AG09309 (cell line): ENCODE data around the gene CAPN15.
"Not testable (repeated sequence)": the region's sequence is repeated elsewhere in the genome, so short reads cannot be mapped to it uniquely, and the experiment has no call there.

Experiments
- DNase-seq: peaks from one replicate; pipeline ENCODE4 v3.0.0-alpha.2; 2010; ENCODE audit warnings: low read depth
- H3K4me3 ChIP-seq: 2 replicates; pipeline ENCODE4 v1.5.1; 2011; ENCODE audit warnings: mild to moderate bottlenecking, low read depth, low read length, moderate library complexity; ENCODE audit not compliant: control insufficient read depth
- CTCF ChIP-seq: IDR thresholded peaks from 2 replicates; pipeline ENCODE4 v1.5.1; 2011; ENCODE audit warnings: mild to moderate bottlenecking, low read depth, low read length, inconsistent platforms; ENCODE audit not compliant: insufficient read depth, control insufficient read depth; ENCODE audit errors: missing control alignments

CAPN15 gene

DNA sequence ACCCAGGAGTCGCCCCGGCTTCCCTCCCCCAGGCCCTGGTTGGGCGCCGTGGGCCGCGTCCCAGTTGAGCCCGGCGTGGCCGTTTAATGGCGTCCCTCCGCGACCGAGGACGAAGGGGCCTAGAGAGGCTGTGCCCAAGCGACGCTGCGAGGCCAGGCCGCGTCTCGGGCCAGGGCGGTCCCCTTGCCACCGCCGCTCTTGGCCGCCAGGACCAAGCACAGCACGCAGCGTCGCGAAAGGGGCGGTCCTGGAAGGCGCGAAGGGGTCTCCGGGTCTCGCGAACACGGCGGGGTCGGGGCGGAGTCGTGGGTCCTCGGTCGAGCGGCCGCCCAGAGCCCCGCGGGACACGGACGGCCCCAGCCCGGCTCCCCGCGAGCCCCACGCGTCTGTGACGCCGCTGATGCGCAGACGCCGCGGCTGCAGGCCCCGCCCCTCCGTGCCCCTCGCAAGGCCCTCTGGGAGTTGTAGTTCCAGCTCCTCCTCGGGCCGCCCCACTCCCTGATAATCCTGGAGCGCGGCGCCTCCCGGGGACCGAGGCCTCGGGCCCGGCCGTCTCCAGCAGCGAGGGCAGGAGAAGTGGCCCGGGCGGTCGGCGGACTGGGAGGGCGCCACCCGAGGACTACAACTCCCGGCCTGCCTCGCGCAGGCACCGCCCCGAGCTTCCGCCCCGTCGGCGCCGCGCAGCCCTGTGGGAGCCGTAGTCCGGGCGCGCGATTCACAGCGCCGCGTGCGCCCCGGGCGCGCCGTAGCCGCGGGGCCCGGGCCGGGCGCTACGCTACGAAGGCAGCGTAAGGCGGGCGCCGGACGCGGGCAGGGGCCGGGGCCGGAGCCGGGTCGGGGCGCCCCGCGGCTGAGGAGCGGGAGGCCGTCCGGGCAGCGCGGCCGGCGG lies at the start of gene CAPN15:
TSS of gene CAPN15 (plus strand) at position 698 of the 889 bp plus-strand sequence. CDS start 19,127 bp downstream, outside the sequence.
- DNase-seq: peak; percentile 44
- peak; percentile 3 for TF ChIP-seq CTCF
- H3K4me3 ChIP-seq: peak within 1 kb of the TSS; percentile 91

- not testable (repeated sequence) for DNase-seq
Measured at GRCh38 chr16:478287-478686, 49.2 kb upstream of the CAPN15 start.

DNA sequence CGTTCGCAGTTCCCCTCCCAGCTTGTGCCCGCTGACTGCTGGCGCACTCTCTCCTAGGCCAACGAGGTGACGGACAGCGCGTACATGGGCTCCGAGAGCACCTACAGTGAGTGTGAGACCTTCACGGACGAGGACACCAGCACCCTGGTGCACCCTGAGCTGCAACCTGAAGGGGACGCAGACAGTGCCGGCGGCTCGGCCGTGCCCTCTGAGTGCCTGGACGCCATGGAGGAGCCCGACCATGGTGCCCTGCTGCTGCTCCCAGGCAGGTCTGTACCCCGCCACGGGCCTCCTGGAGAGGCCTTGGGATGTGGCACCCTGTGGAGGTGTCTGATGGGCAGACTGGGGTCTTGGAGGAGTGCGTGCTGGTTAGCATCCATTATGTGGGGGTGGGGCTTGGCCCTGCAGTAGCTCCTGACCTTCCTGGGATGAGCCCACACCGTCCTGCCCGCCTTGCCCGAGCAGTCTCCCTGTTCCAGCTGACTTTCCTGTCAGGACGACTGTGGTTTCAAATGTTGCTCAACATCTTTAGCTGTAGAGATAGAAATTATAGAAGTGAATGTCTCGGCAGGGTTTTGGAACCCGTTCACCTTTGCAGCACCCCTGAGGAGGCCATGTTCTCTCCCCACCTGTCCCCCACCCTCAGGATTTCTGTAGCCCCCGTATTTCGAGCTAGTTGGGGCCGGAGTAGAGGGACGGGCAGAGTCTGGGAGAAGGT lies 44.9 kb upstream of the CAPN15 start:
- no peak for TF ChIP-seq CTCF
- no peak for DNase-seq
- no peak overlapping the region for H3K4me3 ChIP-seq

More at GRCh38 chr16:478287-478686, 49.2 kb upstream of the CAPN15 start:
- not testable (repeated sequence) for H3K4me3 ChIP-seq

DNA sequence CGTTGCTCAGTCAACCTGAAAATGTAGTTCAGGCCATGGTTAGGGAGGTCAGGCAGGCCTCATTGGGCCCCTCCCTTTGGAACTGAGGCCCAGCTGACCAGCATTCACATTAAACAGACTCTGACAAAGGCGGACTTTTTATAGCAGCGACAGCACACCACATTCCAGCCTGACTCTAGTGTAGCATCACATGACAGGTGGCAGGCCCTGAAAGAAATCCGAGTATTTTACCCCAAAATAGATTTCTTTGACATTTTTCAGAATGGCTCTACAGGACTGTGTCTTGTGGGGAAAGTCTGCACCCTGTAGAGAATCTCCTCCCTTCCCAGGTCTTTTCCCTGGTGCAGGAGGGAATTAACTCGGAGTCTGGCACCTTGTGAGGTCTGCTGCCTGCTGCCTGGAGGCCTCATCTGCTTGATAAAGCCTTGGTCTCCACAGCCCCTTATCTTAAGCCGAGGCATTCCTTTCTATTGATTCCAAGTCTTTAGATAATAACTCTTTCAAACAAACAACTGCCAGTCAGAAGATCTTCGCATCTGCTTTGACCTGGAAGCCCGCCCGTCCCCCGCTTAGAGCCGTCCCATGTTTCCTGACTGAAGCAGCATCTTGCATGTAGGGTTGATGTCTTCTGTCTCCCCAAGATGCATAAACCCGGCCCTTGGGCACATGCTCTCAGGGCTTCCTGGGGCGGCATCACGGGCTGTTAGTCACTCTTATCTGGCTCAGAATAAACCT lies 44.0 kb upstream of the CAPN15 start:
- no peak overlapping the region for H3K4me3 ChIP-seq
- no peak for TF ChIP-seq CTCF
- DNase-seq: no peak

- DNase-seq: no peak
- H3K4me3 ChIP-seq: no peak overlapping the region
- no peak for TF ChIP-seq CTCF
Measured at GRCh38 chr16:489606-490005, 37.9 kb upstream of the CAPN15 start.

DNA sequence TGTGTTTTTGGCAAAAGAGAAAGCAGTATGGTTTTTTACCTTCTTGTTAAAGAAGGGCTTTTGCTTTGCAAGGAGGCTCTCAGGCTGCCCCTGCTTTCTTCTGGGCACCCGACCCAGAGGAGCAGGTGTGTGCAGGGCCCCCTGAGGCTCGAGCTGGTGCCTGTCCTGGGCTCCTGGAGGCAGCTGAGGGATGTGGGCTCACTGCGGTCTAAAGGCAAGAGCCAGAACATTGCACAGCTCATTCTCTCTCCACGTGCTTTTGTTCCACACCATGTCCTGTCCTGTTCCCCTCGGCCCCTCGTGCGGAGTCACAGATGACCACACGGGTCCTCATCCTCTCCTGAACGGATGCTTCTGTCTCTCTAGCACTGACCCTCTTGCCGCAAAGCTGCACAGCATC lies 36.7 kb upstream of the CAPN15 start:
- no peak for DNase-seq
- TF ChIP-seq CTCF: no peak
- H3K4me3 ChIP-seq: no peak overlapping the region
